GM19397 (cell line): Measurements from ENCODE around the gene NPC1L1.

Source experiments
- ATAC-seq: cut with Tn5 transposase; IDR thresholded peaks from one replicate; pipeline ENCODE4 v1.9.1; 2021; ENCODE audit warnings: mild to moderate bottlenecking, moderate library complexity; ENCODE audit not compliant: unreplicated experiment

NPC1L1 gene

DNA sequence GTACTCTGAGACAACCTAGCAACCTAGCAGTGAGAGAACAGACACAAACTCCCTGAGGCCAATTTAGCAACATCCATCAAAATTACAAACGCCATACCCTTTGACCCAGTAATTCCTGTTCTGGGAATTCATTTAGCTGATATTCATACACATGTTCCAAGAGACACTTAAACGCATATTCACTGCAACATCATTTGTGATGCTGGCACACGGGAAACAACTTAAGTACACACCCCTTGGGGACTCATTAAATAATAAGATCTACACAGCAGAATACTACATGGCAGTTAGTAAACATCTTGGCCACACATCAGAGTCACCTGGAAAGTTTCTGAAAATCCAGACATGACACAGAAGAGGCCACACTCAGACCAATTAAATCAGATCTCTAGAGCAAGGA is 68.3 kb downstream of the NPC1L1 start:
- no peak for ATAC-seq

DNA sequence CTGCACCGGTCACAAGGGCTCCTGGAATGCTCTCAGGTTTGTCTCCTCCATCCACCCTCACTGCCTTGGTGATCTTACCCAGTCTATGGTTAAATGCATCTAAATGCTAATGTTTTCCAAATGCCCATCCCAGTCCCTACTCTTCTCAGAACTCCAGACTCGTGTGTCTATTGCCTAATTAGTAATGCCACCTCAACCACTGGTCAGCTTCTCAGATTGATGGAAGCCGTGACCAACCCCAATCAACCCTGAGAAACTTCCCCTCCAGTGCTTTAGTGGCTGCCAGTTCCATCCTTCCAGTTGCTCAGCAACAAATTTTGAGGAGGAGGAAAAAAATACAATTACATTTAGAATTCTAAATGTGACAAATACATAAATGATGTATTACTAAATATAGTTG is 69.3 kb downstream of the NPC1L1 start:
- no peak for ATAC-seq

DNA sequence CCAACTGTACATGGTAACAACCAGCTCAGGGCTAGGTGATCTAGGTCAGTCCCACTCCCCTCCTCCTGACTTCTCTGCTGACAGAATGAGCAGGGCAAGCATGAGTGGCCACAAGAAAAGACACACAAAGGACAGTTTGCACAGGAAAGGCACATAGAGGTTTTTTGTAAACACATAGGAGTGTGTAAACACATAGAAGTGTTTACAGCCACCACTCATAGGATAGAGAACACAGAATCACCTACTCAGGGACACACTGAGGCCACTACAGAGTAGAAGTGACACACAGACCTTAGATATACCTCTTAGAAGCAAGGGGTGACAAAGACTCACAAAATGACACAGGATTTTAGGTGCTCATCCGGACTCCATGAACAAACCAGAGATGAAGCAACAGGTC is 69.7 kb downstream of the NPC1L1 start:
- ATAC-seq: no peak

- ATAC-seq: no peak
Measured at GRCh38 chr7:44470628-44471245, 70.4 kb downstream of the NPC1L1 start.

- ATAC-seq: no peak
Measured at GRCh38 chr7:44470135-44470479, 71.0 kb downstream of the NPC1L1 start.

DNA sequence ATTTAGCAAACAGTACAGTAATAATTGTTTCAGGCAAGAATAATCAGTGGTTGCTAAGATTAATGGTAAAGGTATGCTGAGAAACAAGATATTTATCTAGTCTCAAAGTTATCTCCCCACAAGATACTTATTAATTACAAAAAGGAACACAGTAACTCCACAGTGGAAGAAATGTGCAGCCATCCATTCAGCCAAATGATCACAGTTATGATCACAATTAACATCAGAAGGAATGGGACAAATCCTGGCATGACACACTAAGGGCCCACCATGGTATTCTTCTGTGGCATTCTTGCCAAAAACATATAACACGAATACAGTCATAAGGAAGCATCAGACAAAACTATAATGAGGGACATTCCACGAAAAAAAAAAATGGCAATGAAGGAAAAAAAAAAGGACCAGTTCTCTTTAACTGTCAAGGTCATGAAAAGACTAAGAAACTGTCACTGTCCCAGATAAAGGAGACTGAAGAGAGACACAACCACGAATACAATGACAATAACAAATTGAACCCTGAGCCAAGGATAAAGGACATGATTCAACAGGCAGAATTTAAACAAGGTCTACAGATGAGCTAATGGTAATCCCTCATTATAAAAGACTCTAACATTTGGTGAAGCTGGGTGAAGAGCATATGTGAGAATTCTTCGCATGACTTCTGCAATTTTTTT is 71.5 kb downstream of the NPC1L1 start:
- no peak for ATAC-seq

- no peak for ATAC-seq
Measured at GRCh38 chr7:44467217-44467548, 73.9 kb downstream of the NPC1L1 start.

DNA sequence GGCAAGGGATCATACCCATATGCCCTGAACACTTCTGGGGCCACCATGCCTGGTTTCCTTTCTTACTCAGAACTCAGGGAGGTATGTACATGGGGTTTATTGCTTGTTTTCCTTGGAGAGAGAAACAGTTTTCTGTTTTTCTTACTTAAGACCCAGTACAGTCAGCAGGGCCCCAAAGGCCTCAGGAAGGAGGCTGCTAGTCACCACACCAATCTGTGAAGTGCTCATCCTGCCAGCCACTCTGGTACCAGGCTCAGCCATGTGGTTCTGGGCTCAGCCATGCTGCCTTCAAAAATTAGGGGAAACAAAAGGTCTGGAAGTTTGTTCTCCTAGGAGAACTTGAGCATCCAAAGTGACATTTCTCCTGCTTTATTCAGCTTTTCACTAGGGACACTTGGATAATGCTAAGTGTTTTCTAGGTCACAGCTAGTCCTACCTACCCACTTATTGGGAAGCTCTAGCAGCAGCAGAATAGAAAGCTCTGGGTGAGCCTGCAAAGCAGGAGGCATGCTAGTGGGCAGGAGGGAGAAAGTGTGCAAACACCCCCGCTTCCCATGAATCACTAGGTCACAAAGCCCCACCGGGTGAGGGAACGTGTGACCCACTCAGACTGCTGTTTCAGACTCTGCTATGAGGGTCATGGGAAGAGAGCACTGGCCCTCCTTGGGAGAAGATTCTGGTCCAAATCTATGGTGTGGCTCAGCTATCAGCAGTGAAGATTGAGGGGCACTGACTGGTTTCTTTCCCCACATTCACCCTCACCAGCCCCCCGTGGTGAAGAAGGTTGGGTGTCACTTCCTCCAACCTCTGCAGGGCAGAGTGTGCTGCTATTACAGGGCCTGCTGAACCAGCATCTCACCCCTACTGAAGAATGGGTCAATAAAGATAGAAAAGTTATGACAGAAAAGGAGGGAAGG is 74.6 kb downstream of the NPC1L1 start:
- no peak for ATAC-seq

DNA sequence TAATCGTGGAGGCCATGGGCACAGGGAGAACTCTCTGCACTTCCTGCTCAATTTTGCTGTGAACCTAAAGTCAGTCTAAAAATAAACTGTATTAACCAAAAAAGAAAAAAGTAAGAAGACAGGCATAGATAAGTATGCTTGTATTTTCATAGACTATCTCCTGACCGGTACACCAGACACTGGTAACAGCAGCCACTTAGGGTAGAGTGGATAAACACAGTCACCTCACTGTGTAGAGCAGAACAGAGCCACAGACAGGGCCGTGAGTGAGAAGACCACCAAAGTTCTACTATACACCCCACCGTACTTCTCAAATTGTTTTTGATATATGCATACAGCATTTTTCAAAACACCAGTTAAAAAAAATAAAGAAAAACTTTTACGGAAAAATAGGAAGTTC is 75.6 kb downstream of the NPC1L1 start:
- no peak for ATAC-seq

GRCh38 chr7:44463169-44463808 is 77.8 kb downstream of the NPC1L1 start:
- no peak for ATAC-seq
